Left cardiac atrium (tissue), 4 donors: ENCODE results near the gene ICAM5. TPM values are rescaled to one million over a fixed set of nuclear protein-coding genes. Genes with fewer than 3 reads are reported as not detected.

Source experiments
- ATAC-seq, 2 donors: fragments of 200-7000 bp; cut with Tn5 transposase; one replicate each; pipeline ENCODE4 v1.9.1; 2020; ENCODE audit warnings: mild to moderate bottlenecking in 2 of 2, moderate library complexity in 2 of 2
- DNase-seq: peaks from one replicate; pipeline ENCODE4 v3.0.0-alpha.2; 2020
- intact Hi-C, 2 donors: fragments of 100-400 bp; cut with DNase I; formaldehyde crosslinking; loops; one replicate each; pipeline versions ENCODE4 v1.14.1 to v1.15.1; 2022 to 2023
- total RNA-seq, 2 donors: library from RNA; stranded (reverse); fragmentation: NEBNext Ultra II Directional; extraction: Animal tissue kit (Norgen Biotek cat#: 25700); gene quantifications; one replicate each; pipeline ENCODE4 v1.2.1, GENCODE V29; 2021
- donor health status: DM: no; HTN: yes; CAD: no.
- donor health status: DM: no; HTN: yes; CAD: no; lungs with severe emphysema.
- donor health status: DM: yes; HTN: yes; CAD: no.
- donor health status: Dilated cardiomyopathy.

The ICAM5 gene
- total RNA-seq, 2 donors from 2014 or later: 0.71 to 0.86 TPM

DNA sequence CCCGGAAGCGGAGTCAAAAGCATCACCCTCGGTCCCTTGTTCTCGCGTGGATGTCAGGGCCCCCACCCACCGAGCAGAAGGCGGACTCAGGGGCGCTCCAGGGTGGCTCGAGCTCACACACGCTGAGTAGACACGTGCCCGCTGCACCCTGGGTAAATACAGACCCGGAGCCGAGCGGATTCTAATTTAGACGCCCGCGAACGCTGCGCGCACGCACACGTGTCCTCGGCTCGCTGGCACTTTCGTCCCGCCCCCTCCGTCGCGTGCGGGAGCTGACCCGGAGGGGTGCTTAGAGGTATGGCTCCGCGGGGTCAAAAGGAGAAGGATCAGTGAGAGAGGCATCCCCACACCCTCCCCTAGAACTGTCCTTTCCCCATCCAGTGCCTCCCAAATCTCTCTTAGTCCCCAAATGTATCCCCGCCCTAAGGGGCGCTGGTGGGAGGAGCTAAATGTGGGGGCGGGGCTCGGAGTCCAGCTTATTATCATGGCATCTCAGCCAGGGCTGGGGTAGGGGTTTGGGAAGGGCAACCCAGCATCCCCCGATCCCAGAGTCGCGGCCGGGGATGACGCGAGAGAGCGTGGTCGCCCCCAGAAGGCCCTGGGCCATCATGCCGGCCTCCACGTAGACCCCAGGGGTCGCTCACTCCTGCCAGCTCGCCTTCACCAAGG is 451 bp upstream of the ICAM5 start:
- ATAC-seq (peak in 1 of 2 donors; percentile 6), DNase-seq (peak; percentile 65)
- intact Hi-C loops: no loop called here

DNA sequence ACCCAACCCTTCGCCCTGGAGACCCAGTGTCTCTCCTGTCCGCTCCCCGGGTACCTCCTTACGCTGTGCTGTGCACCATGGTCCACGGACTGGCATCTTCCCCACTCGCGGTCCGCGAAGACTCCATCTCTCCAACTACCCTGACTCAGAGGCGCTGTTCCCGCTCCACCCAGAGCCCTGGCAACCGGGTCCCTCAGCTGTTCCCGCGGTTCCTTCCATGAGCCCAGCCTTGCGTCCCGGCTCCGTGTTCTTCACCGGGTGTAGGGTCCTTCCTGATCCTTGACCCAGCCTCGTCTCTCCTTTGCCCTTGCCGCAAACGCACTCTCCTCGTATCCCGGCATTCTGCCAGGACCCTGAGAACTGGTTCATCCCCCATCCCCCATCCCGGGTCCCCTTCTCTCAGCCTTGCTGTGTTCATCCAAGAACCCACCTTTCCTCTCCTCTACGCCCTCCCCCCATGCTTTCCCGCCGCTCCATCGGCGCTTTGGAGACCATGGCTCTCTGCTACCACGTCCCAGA is 664 bp downstream of the ICAM5 start:
- intact Hi-C loops: no loop called here
- DNase-seq: peak; percentile 58
- peak in 1 of 2 donors; percentile 3 for ATAC-seq

- DNase-seq (peak; percentile 73), ATAC-seq (peak; percentile 39 to 44)
- intact Hi-C loops: no loop called here
Measured at GRCh38 chr19:10290876-10291553, 1.3 kb downstream of the ICAM5 start.

DNA sequence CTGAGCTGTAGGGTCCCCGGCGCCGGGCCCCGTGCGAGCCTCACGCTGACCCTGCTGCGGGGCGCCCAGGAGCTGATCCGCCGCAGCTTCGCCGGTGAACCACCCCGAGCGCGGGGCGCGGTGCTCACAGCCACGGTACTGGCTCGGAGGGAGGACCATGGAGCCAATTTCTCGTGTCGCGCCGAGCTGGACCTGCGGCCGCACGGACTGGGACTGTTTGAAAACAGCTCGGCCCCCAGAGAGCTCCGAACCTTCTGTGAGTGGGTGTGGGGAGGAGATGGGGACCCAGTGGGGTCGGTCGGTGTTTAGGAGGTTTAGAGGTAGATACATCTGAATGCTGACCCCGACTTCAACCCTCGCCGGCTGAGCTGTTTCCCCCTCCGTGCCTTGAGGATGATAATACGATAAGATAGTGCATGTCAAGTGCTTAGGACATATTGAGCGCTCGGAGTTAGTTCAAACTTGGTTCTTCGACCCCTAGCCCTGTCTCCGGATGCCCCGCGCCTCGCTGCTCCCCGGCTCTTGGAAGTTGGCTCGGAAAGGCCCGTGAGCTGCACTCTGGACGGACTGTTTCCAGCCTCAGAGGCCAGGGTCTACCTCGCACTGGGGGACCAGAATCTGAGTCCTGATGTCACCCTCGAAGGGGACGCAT is 1.9 kb downstream of the ICAM5 start:
- ATAC-seq (no peak), DNase-seq (no peak)
- intact Hi-C loops: no loop called here

- intact Hi-C loops: no loop called here
- DNase-seq: peak; percentile 87
- peak; percentile 65 to 76 for ATAC-seq
Measured at GRCh38 chr19:10292206-10292788, 2.5 kb downstream of the ICAM5 start.

DNA sequence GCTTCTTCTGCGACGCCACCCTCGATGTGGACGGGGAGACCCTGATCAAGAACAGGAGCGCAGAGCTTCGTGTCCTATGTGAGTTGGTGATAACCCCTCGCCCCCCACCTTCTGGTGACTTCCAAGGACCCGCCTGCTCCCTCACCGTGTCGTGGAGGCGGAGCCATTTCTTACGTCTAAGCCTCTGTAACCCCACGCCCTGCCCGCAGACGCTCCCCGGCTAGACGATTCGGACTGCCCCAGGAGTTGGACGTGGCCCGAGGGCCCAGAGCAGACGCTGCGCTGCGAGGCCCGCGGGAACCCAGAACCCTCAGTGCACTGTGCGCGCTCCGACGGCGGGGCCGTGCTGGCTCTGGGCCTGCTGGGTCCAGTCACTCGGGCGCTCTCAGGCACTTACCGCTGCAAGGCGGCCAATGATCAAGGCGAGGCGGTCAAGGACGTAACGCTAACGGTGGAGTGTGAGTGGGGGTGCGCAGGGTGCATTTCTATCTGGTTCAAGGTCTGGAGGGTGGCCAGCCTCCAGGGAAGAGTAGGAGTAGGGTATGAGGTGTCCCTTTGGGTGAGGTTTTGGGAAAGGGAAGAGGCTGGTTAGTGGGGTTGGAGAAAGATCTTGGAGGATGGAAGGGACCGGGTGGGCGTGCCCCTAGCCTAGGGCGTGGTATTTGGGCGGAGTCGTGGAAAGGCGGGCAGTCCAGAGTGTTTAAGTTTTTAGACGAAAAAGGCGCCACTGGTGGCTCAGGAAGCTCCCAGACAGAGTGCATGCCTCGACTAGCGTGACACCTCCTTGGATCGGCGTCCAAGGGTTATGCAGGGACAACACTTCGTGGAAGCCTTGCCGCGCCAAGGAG is 3.3 kb downstream of the ICAM5 start:
- DNase-seq: no peak
- intact Hi-C loops: no loop called here
- ATAC-seq: no peak

GRCh38 chr19:10293637-10294367 is 4.0 kb downstream of the ICAM5 start:
- no peak for ATAC-seq
- DNase-seq: no peak
- intact Hi-C loops: no loop called here

- intact Hi-C loops: no loop called here
- ATAC-seq: no peak
- DNase-seq: no peak
Measured at GRCh38 chr19:10294368-10294697, 4.6 kb downstream of the ICAM5 start.

DNA sequence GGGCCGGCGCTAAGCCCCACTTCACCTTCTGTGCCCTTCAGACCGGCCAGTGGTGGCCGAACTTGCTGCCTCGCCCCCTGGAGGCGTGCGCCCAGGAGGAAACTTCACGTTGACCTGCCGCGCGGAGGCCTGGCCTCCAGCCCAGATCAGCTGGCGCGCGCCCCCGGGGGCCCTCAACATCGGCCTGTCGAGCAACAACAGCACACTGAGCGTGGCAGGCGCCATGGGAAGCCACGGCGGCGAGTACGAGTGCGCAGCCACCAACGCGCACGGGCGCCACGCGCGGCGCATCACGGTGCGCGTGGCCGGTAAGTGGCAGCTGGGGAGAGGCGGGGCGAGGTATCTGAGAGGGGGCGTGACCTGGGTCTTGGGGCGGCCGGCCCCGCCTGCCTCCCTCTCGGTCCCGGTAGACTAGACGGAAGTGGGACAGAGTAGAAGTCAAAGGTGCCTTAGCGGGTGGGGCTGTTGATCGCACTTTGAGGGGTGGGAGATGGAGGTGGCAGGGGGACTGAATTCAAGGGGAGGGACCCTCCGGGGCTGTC is 5.6 kb downstream of the ICAM5 start:
- no peak for ATAC-seq
- intact Hi-C loops: no loop called here
- no peak for DNase-seq

DNA sequence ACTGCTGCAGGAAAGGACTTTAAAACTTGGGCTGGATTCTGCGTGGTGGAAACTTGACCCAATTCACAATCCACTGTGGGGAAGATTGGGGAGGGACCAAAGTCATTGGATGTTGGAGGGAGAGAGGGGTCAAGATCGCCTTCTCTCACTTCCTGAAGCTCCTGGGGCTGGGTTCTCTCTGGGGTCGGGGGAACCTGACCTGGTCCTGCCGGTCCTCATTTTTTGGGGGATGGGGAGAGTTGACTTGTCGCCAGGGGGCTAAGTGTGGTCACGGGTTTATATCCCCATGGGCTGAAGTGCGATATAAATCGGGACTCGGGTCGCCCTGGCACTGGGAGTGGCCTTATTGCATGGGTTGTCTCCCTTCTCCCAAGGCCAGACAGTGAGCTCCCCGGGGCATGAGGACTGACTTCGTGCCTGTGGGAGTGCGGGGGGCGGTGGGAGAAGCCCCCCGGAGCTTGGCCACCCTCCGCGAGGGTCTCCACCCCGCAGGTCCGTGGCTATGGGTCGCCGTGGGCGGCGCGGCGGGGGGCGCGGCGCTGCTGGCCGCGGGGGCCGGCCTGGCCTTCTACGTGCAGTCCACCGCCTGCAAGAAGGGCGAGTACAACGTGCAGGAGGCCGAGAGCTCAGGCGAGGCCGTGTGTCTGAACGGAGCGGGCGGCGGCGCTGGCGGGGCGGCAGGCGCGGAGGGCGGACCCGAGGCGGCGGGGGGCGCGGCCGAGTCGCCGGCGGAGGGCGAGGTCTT is 6.3 kb downstream of the ICAM5 start:
- intact Hi-C loops: no loop called here
- no peak for DNase-seq
- ATAC-seq: no peak

- intact Hi-C loops: no loop called here
- ATAC-seq (peak in 1 of 2 donors; percentile 21), DNase-seq (no peak)
Measured at GRCh38 chr19:10299545-10300458, 10.1 kb downstream of the ICAM5 start.

DNA sequence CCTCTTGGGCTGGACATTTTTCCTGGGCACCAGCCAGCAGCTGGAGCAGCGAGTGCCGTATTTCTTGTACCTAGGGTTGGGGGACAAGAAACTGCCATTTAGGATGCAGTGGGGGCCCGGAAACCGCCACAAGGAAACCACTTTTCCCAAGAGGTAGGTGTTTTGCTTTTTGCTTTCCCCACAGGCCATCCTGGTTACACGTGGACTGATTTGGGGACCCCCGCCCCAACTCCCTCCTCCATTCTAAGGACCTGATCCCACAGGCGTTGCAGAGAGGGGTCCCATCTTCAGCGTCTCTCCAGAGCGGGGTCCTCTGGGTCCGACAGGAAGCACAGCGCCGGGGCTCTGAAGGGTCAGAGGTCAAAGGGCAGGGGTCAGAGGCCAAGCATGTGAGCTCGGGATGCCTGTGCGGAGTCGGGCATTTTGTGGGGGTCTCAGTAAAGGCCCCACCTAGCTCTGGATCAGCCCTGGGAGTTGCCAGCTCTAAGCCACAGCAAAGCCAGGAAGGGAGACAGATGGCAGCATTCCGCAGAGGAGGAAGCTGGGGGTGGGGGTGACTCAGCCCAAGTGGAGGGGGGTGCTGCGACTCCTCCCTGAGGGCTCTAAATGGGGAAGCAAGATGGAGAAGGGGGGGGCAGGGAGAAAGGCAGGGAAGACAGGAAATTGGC is 15.5 kb downstream of the ICAM5 start:
- peak; percentile 38 to 40 for ATAC-seq
- intact Hi-C loops: no loop called here
- no peak for DNase-seq

GRCh38 chr19:10306327-10306726 is 16.6 kb downstream of the ICAM5 start:
- intact Hi-C loops: no loop called here
- DNase-seq (no peak), ATAC-seq (no peak)

GRCh38 chr19:10309423-10309822 is 19.7 kb downstream of the ICAM5 start, which contains the start of gene ZGLP1:
Gene ZGLP1, minus strand, starts transcription at chr19:10309815.
- intact Hi-C loops: no loop called here
- DNase-seq: no peak
- ATAC-seq: no peak

DNA sequence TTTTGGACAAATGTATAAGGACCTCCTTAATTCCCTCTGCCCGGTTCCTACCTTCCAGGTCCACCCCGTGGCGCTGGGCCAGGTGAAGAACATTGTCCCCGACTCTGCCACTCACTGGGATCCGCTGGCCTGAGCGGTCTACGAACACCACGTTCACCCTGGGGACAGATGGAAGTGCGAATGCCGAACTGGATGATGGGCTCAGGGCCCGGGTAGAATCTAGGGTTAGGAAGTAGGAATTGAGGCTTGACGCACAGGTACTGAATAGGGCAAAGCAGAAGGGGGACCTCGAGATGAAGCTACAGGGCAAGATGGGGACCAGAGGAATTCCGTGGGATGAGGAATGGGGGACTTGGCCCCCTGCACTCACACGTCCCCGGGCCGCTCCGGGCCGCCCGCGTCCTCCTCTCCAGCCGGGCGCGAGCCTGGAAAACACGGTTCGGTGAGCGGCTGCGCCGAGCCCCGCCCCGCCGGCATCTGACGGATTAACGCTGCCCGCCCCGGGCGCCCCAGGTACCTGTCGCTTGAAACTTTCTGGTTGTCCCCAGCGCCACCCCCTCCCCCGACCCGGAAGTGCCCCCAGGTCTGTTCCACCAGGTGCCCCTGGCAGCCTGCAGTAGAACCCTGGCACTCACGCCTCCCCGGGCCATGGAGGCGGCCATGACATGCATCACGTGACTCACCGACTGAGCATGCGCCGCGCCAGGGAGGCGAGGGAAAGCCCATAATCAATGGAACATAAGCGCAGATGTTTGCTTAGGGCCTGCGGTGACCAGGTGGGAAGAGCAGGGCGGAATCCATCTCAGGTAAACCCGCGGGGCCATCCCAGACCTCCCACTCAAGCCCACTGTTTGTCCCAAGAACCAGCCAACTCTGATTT is 25.8 kb downstream of the ICAM5 start, which contains the start of gene FDX2:
TSS of gene FDX2 (minus strand) at position 681 of the 880 bp plus-strand sequence. CDS start at position 662, 19 bp downstream.
- DNase-seq (peak; percentile 90), ATAC-seq (peak; percentile 91 to 94)
- intact Hi-C loops: no loop called here
